HepG2 (cell line): ENCODE measurements around the gene CACNA1F. TPM values are rescaled to one million over a fixed set of nuclear protein-coding genes. Genes with fewer than 3 reads are reported as not detected.

Experiments
- ATAC-seq: fragments of 200-7000 bp; cut with Tn5 transposase; 3 replicates; pipeline ENCODE4 v1.9.1; 2020; ENCODE audit warnings: mild to moderate bottlenecking, moderate library complexity
- BruUV-seq: library from RNA; stranded (reverse); fragments of 400-500 nt; replicated peaks from 2 replicates; lab custom pipeline; 2021; lab: Mats Ljungman, UMichigan
- CTCF ChIA-PET: fragments of 300-600 bp; formaldehyde crosslinking; extraction: SDS; loops from one replicate; lab custom pipeline; 2021; ENCODE audit warnings: low total read pairs, inconsistent platforms, low intra/inter-chr PET ratio; lab: Yijun Ruan, JAX
- POLR2A ChIA-PET: fragments of 350-600 bp; sonication (Branson Sonifier 250); formaldehyde crosslinking; loops from one replicate; lab custom pipeline; 2020; ENCODE audit warnings: antibody characterized with exemption, inconsistent platforms; lab: Yijun Ruan, JAX
- DNase-seq: peaks from one replicate; pipeline ENCODE4 v3.0.0-alpha.2; 2015; ENCODE audit warnings: low spot score
- FAIRE-seq: peaks from 3 replicates; lab custom pipeline; 2011; peaks lifted over from hg19 to GRCh38; lab: Jason Lieb, UNC
- H2AFZ ChIP-seq: one replicate; pipeline ENCODE4 v1.6.1; 2011; ENCODE audit warnings: low read length, inconsistent platforms
- H3K27ac ChIP-seq: fragments of 300-600 bp; 3 replicates; pipeline ENCODE4 v1.8.0; 2011; ENCODE audit warnings: mixed run types, mild to moderate bottlenecking, mixed read lengths, low read length, inconsistent platforms; ENCODE audit not compliant: insufficient read depth; ENCODE audit errors: extremely low read length
- H3K27me3 ChIP-seq, 2 experiments: fragments of 200-600 bp in 1 of 2; 2 replicates in 1 of 2; 3 replicates in 1 of 2; pipeline versions ENCODE4 v1.6.0 to v1.8.0; 2011; ENCODE audit warnings: low read length in 2 of 2, mild to moderate bottlenecking in 2 of 2, moderate library complexity in 2 of 2, inconsistent platforms in 1 of 2; ENCODE audit not compliant: insufficient read depth in 2 of 2, control insufficient read depth in 1 of 2
- H3K36me3 ChIP-seq, 2 experiments: fragments of 200-600 bp in 1 of 2; replicated peaks in 1 of 2; 2 replicates in 1 of 2; 3 replicates in 1 of 2; pipeline versions ENCODE4 v1.5.1 to v1.8.0; 2011; ENCODE audit warnings: low read length in 2 of 2, inconsistent platforms in 1 of 2; ENCODE audit not compliant: insufficient read depth in 2 of 2, control insufficient read depth in 1 of 2
- H3K4me1 ChIP-seq: 2 replicates; pipeline ENCODE4 v1.5.1; 2012; ENCODE audit warnings: low read length, inconsistent platforms; ENCODE audit not compliant: insufficient read depth
- H3K4me2 ChIP-seq: 2 replicates; pipeline ENCODE4 v1.6.0; 2011; ENCODE audit warnings: low read depth, low read length, inconsistent platforms
- H3K4me3 ChIP-seq, 3 experiments: fragments of 200-600 bp in 1 of 3; sonication (generic), shearing (Covaris generic) in 1 of 3; replicated peaks in 1 of 3; 2 replicates each; pipeline ENCODE4 v1.5.1; 2011 to 2016; ENCODE audit warnings: low read length in 3 of 3, inconsistent platforms in 2 of 3, low read depth in 2 of 3, mild to moderate bottlenecking in 2 of 3, control low read depth in 1 of 3, mixed read lengths in 1 of 3; ENCODE audit not compliant: insufficient read depth in 1 of 3
- H3K79me2 ChIP-seq: one replicate; pipeline ENCODE4 v1.6.1; 2011; ENCODE audit warnings: low read length, inconsistent platforms; ENCODE audit not compliant: insufficient read depth
- H3K9ac ChIP-seq: 2 replicates; pipeline ENCODE4 v1.6.0; 2011; ENCODE audit warnings: mild to moderate bottlenecking, low read depth, low read length, inconsistent platforms; ENCODE audit not compliant: insufficient read depth
- H3K9me3 ChIP-seq: 2 replicates; pipeline ENCODE4 v1.5.1; 2012; ENCODE audit warnings: mild to moderate bottlenecking, low read length
- H4K20me1 ChIP-seq: 2 replicates; pipeline ENCODE4 v1.6.0; 2011; ENCODE audit warnings: inconsistent platforms, mild to moderate bottlenecking, low read length, moderate library complexity; ENCODE audit not compliant: insufficient read depth
- ARNT2 ChIP-seq: sonication (generic); formaldehyde crosslinking; IDR thresholded peaks from 2 replicates; pipeline ENCODE4 v1.8.0; 2022; ENCODE audit warnings: mild to moderate bottlenecking, low read depth, missing genetic modification reagents, moderate library complexity
- CSRNP2 ChIP-seq: sonication (generic); formaldehyde crosslinking; conservative IDR thresholded peaks from 2 replicates; pipeline ENCODE4 v1.8.0; 2022; ENCODE audit warnings: low read depth, missing genetic modification reagents
- CTCF ChIP-seq: sonication (generic); formaldehyde crosslinking; IDR thresholded peaks from 2 replicates; pipeline ENCODE4 v1.5.0; 2020; ENCODE audit warnings: mild to moderate bottlenecking, missing genetic modification reagents, moderate library complexity
- HIC2 ChIP-seq: sonication (generic); formaldehyde crosslinking; IDR thresholded peaks from 2 replicates; pipeline ENCODE4 v1.9.0; 2022; ENCODE audit warnings: low read depth, missing genetic modification reagents
- KLF9 ChIP-seq: IDR thresholded peaks from 2 replicates; pipeline ENCODE4 v1.6.1; 2016; ENCODE audit warnings: low read depth
- MXD4 ChIP-seq: IDR thresholded peaks from 2 replicates; pipeline ENCODE4 v1.6.1; 2016; ENCODE audit warnings: mild to moderate bottlenecking, missing biosample characterization, missing genetic modification reagents
- PCBP1 ChIP-seq: fragments of 200-400 bp; formaldehyde crosslinking; IDR thresholded peaks from 2 replicates; pipeline ENCODE4 v1.6.1; 2017; ENCODE audit warnings: mild to moderate bottlenecking, low read depth, low read length, borderline replicate concordance
- PPARG ChIP-seq: conservative IDR thresholded peaks from 2 replicates; pipeline ENCODE4 v1.6.1; 2016; ENCODE audit warnings: missing biosample characterization, missing genetic modification reagents
- REL ChIP-seq: sonication (generic); formaldehyde crosslinking; conservative IDR thresholded peaks from 2 replicates; pipeline ENCODE4 v1.8.0; 2022; ENCODE audit warnings: mild to moderate bottlenecking, missing genetic modification reagents, moderate library complexity
- THAP9 ChIP-seq: sonication (generic); formaldehyde crosslinking; IDR thresholded peaks from 2 replicates; pipeline ENCODE4; 2020; ENCODE audit warnings: missing genetic modification reagents, mild to moderate bottlenecking, borderline replicate concordance
- TOPORS ChIP-seq: sonication (generic); formaldehyde crosslinking; IDR thresholded peaks from 2 replicates; pipeline ENCODE4 v1.8.0; 2023; ENCODE audit warnings: mild to moderate bottlenecking, missing genetic modification reagents
- U2AF2 ChIP-seq: fragments of 200-400 bp; formaldehyde crosslinking; IDR thresholded peaks from 2 replicates; pipeline ENCODE4 v1.6.1; 2017; ENCODE audit warnings: low read depth, mild to moderate bottlenecking, low read length
- ZNF260 ChIP-seq: sonication (generic); formaldehyde crosslinking; IDR thresholded peaks from 2 replicates; pipeline ENCODE4 v1.4.0; 2020; ENCODE audit warnings: missing genetic modification reagents, low read depth, mild to moderate bottlenecking, borderline replicate concordance
- ZNF354B ChIP-seq: sonication (generic); formaldehyde crosslinking; IDR thresholded peaks from 2 replicates; pipeline ENCODE4 v1.8.0; 2022; ENCODE audit warnings: mild to moderate bottlenecking, missing genetic modification reagents
- ZNF547 ChIP-seq: sonication (generic); formaldehyde crosslinking; IDR thresholded peaks from 2 replicates; pipeline ENCODE4 v1.5.1; 2020; ENCODE audit warnings: mild to moderate bottlenecking, missing genetic modification reagents
- WGBS: methylation state at CpG from one replicate; pipeline ENCODE4 v1.1.6; 2017; ENCODE audit warnings: low lambda C conversion rate; 5-methylcytosine and 5-hydroxymethylcytosine counted together
- in situ Hi-C: cut with HindIII; loops from 2 replicates; pipeline ENCODE4 v1.10.0; 2017; ENCODE audit warnings: low pct_unique_long_range_greater_than_20kb; ENCODE audit not compliant: extremely low pct_ligation_motif_present
- intact Hi-C: fragments of 100-400 bp; cut with micrococcal nuclease; formaldehyde crosslinking; loops from one replicate; pipeline ENCODE4 v1.10.0; 2022; ENCODE audit not compliant: unreplicated experiment
- polyA plus RNA-seq, 8 experiments: library from polyadenylated mRNA; depleted of rRNA in 3 of 8; stranded (reverse) in 7 of 8; unstranded in 1 of 8; fragments of >200 nt; fragmentation: Illumina TruSeq in 4 of 8; extraction: Trizol in 4 of 8; gene quantifications; 2 replicates each; pipeline versions ENCODE4 v1.2.1 to v1.2.3, GENCODE V29; 2011 to 2016; ENCODE audit warnings: low read depth in 4 of 8, missing spikeins in 1 of 8, mixed read lengths in 1 of 8; ENCODE audit not compliant: insufficient read depth in 1 of 8
- total RNA-seq, 5 experiments: library from RNA; depleted of rRNA; stranded (reverse); fragments of >200 nt; fragmentation: Illumina TruSeq; extraction: Trizol; gene quantifications; 2 replicates each; pipeline ENCODE4 v1.2.3, GENCODE V29; 2016; ENCODE audit warnings: low read depth in 1 of 5

The CACNA1F gene
- total and polyA plus RNA-seq, 2 of the 13 experiments (the other 11 are each of a cell fraction or from before 2014, with no cell fraction given) = 0.03 TPM; not detected in 1

GRCh38 chrX:49199906-49200771, 33.0 kb downstream of the CACNA1F start, which contains the start of gene SYP:
Gene SYP, minus strand, starts transcription at chrX:49200193. Its CDS starts 7 bp downstream, at chrX:49200186.
- Histone ChIP-seq H3K9me3 (no peaks in the 10 kb centered on the region), H3K27ac (peak within 1 kb of the TSS; percentile 56), H3K4me2 (peak within 1 kb of the TSS; percentile 69), H4K20me1 (no peaks in the 10 kb centered on the region), H3K27me3 (no peaks in the 10 kb centered on the region), H3K4me3 (peak within 1 kb of the TSS in 2 of 3 experiments; percentile 29 to 54; a peak in 4 of 6 replicates), H2AFZ (peak within 1 kb of the TSS; percentile 42), H3K79me2 (no peaks in the 10 kb centered on the region), H3K4me1 (peaks cover 45% of the 10 kb centered on the region), H3K9ac (peak within 1 kb of the TSS; percentile 46; the same call in 1 of the 2 replicates), H3K36me3 (no peaks in the 10 kb centered on the region)
- peak; percentile 73 for DNase-seq
- peak; percentile 30 for FAIRE-seq
- ChIA-PET CTCF (no interaction called here), POLR2A (interaction anchor here (0.7 to 1.4 kb wide), 2 partner anchors 9 to 69 kb away, joined by 5 to 17 read pairs; no protein-coding TSS in a partner anchor)
- in situ Hi-C loops (no loop called here), intact Hi-C loops (no loop called here)
- 0% methylated on average over 11 of the region's 61 CpGs for WGBS
- peak; percentile 96 for ATAC-seq
- BruUV-seq = no TSS peak
- 0 out of 2 replicates have a peak, but pooled peaks have one; percentile 36 for TF ChIP-seq PPARG (CRISPR knock-in tag)
- TF ChIP-seq MXD4 (CRISPR knock-in tag) = peak; percentile 86
- TF ChIP-seq CTCF (CRISPR knock-in tag) = peak; percentile 36; the same call in 1 of the 2 replicates
- TF ChIP-seq CSRNP2 = no peak
- TF ChIP-seq ZNF547 (CRISPR knock-in tag) = peak; percentile 67; the same call in 1 of the 2 replicates
- TF ChIP-seq PCBP1 = no peak
- TF ChIP-seq ZNF260 (CRISPR knock-in tag) = no peak
- TF ChIP-seq ZNF354B (CRISPR knock-in tag) = no peak
- TF ChIP-seq HIC2 = no peak
- TF ChIP-seq U2AF2 = no peak
- peak; percentile 87 for TF ChIP-seq ARNT2
- TF ChIP-seq TOPORS (CRISPR knock-in tag) = peak; percentile 98
- TF ChIP-seq KLF9 (CRISPR knock-in tag) = no peak; the same call in 1 of the 2 replicates
- TF ChIP-seq REL = no peak
- no peak for TF ChIP-seq THAP9 (CRISPR knock-in tag)
